HG03571 (cell line): ENCODE results near the gene ACOX3.

ENCODE experiments used
- ATAC-seq: cut with Tn5 transposase; IDR thresholded peaks from one replicate; pipeline ENCODE4 v1.9.1; 2021; ENCODE audit not compliant: unreplicated experiment

Gene ACOX3

GRCh38 chr4:8325291-8325973, 115.1 kb downstream of the ACOX3 start:
- no peak for ATAC-seq

- no peak for ATAC-seq
Observed at GRCh38 chr4:8324640-8325239, 115.8 kb downstream of the ACOX3 start.

- ATAC-seq = no peak
Observed at GRCh38 chr4:8323947-8324555, 116.5 kb downstream of the ACOX3 start.

- ATAC-seq = no peak
Observed at GRCh38 chr4:8322794-8323704, 117.5 kb downstream of the ACOX3 start.

- ATAC-seq = no peak
Observed at GRCh38 chr4:8321771-8322170, 118.8 kb downstream of the ACOX3 start.

GRCh38 chr4:8321220-8321619, 119.3 kb downstream of the ACOX3 start:
- no peak for ATAC-seq

GRCh38 chr4:8320386-8320750, 120.2 kb downstream of the ACOX3 start:
- ATAC-seq = no peak

GRCh38 chr4:8319731-8320385, 120.7 kb downstream of the ACOX3 start:
- ATAC-seq = no peak

- no peak for ATAC-seq
Observed at GRCh38 chr4:8319061-8319460, 121.5 kb downstream of the ACOX3 start.

GRCh38 chr4:8318509-8318908, 122.0 kb downstream of the ACOX3 start:
- ATAC-seq = no peak

GRCh38 chr4:8317474-8317873, 123.0 kb downstream of the ACOX3 start:
- ATAC-seq = no peak

- no peak for ATAC-seq
Observed at GRCh38 chr4:8316911-8317351, 123.6 kb downstream of the ACOX3 start.
